Neural crest cell (in vitro differentiated cells): ENCODE results near the gene TBC1D17. TPM values are rescaled to one million over a fixed set of nuclear protein-coding genes. Genes with fewer than 3 reads are reported as not detected.
A peak's percentile ranks its signal among the peaks of the same experiment; 100 is the strongest.

ENCODE experiments used
- DNase-seq: peaks from one replicate; pipeline ENCODE4 v3.0.0; 2021; ENCODE audit warnings: low read depth, mixed read lengths, low spot score
- H3K27ac Mint-ChIP-seq: one replicate; pipeline ENCODE4 v1.8.0; 2021; ENCODE audit warnings: mild to moderate bottlenecking, mixed read lengths; ENCODE audit not compliant: unreplicated experiment
- H3K27me3 Mint-ChIP-seq: 2 replicates; pipeline ENCODE4 v1.8.0; 2021; ENCODE audit warnings: low read depth, mild to moderate bottlenecking, mixed read lengths
- H3K36me3 Mint-ChIP-seq: 2 replicates; pipeline ENCODE4 v1.8.0; 2021; ENCODE audit warnings: low read depth, mild to moderate bottlenecking, mixed read lengths
- H3K4me1 Mint-ChIP-seq: 2 replicates; pipeline ENCODE4 v1.8.0; 2021; ENCODE audit warnings: mixed read lengths
- H3K4me3 Mint-ChIP-seq: one replicate; pipeline ENCODE4 v1.8.0; 2021; ENCODE audit warnings: mild to moderate bottlenecking, mixed read lengths
- H3K9me3 Mint-ChIP-seq: 2 replicates; pipeline ENCODE4 v1.8.0; 2021; ENCODE audit warnings: mixed read lengths
- CTCF ChIP-seq: fragments of 200-600 bp; sonication (generic); conservative IDR thresholded peaks from 2 replicates; pipeline ENCODE4 v1.5.0; 2021; ENCODE audit warnings: antibody characterized with exemption, mild to moderate bottlenecking
- total RNA-seq: library from RNA; stranded (reverse); gene quantifications from 2 replicates; pipeline ENCODE4 v1.2.1, GENCODE V29; 2021

Gene TBC1D17
- total RNA-seq, 1 donor from 2014 or later: 30.5 TPM

- no peak for TF ChIP-seq CTCF
- H3K9me3 Mint-ChIP-seq: no peaks in the 10 kb centered on the region
- H3K4me1 Mint-ChIP-seq: peaks cover 16% of the 10 kb centered on the region
- H3K27ac Mint-ChIP-seq: no peak overlapping the region
- DNase-seq: no peak
- H3K36me3 Mint-ChIP-seq: peaks cover 30% of the 10 kb centered on the region
- peaks cover 4% of the 10 kb centered on the region for H3K27me3 Mint-ChIP-seq
- H3K4me3 Mint-ChIP-seq: no peak overlapping the region
Observed at GRCh38 chr19:49910179-49910578, 32.7 kb downstream of the TBC1D17 start.

GRCh38 chr19:49911381-49912145 lies 34.1 kb downstream of the TBC1D17 start:
- no peak for TF ChIP-seq CTCF
- Mint-ChIP-seq H3K27ac (peak overlapping the region; percentile 60), H3K4me1 (peaks cover 16% of the 10 kb centered on the region), H3K4me3 (peak overlapping the region; percentile 36), H3K9me3 (no peaks in the 10 kb centered on the region), H3K36me3 (peaks cover 32% of the 10 kb centered on the region), H3K27me3 (peaks cover 4% of the 10 kb centered on the region)
- DNase-seq: no peak

- Mint-ChIP-seq H3K4me1 (peaks cover 24% of the 10 kb centered on the region), H3K36me3 (peaks cover 38% of the 10 kb centered on the region), H3K4me3 (no peak overlapping the region), H3K27ac (peak overlapping the region; percentile 10), H3K9me3 (no peaks in the 10 kb centered on the region), H3K27me3 (peaks cover 4% of the 10 kb centered on the region)
- no peak for DNase-seq
- TF ChIP-seq CTCF: peak; percentile 27
Observed at GRCh38 chr19:49912965-49913685, 35.6 kb downstream of the TBC1D17 start.

GRCh38 chr19:49913720-49914119 lies 36.2 kb downstream of the TBC1D17 start:
- Mint-ChIP-seq H3K36me3 (peaks cover 38% of the 10 kb centered on the region), H3K27me3 (peaks cover 4% of the 10 kb centered on the region), H3K4me3 (no peak overlapping the region), H3K4me1 (peaks cover 24% of the 10 kb centered on the region), H3K9me3 (no peaks in the 10 kb centered on the region), H3K27ac (peak overlapping the region; percentile 58)
- no peak for TF ChIP-seq CTCF
- no peak for DNase-seq

- DNase-seq: no peak
- H3K27me3 Mint-ChIP-seq: peaks cover 4% of the 10 kb centered on the region
- peaks cover 25% of the 10 kb centered on the region for H3K4me1 Mint-ChIP-seq
- TF ChIP-seq CTCF: no peak
- no peaks in the 10 kb centered on the region for H3K9me3 Mint-ChIP-seq
- H3K36me3 Mint-ChIP-seq: peaks cover 39% of the 10 kb centered on the region
- no peak overlapping the region for H3K27ac Mint-ChIP-seq
- H3K4me3 Mint-ChIP-seq: no peak overlapping the region
Observed at GRCh38 chr19:49915271-49915670, 37.8 kb downstream of the TBC1D17 start.
